IPS-20b (cell line): Measurements from ENCODE around the gene STK11IP.

Experiments used
- H3K27ac ChIP-seq: one replicate; pipeline ENCODE4 v1.5.1; 2013; ENCODE audit warnings: low read length
- H3K27me3 ChIP-seq: 2 replicates; pipeline ENCODE4 v1.6.1; 2013; ENCODE audit warnings: mild to moderate bottlenecking, low read length, inconsistent platforms; ENCODE audit not compliant: insufficient read depth
- H3K36me3 ChIP-seq: 2 replicates; pipeline ENCODE4 v1.6.1; 2013; ENCODE audit warnings: low read depth, mild to moderate bottlenecking, inconsistent platforms, low read length, moderate library complexity; ENCODE audit not compliant: insufficient read depth
- H3K4me1 ChIP-seq: 2 replicates; pipeline ENCODE4 v1.6.1; 2013; ENCODE audit warnings: mild to moderate bottlenecking, control low read depth, inconsistent platforms, low read length, moderate library complexity; ENCODE audit not compliant: insufficient read depth
- H3K4me3 ChIP-seq: 2 replicates; pipeline ENCODE4 v1.5.1; 2013; ENCODE audit warnings: mild to moderate bottlenecking, low read length, inconsistent platforms
- H3K9ac ChIP-seq: 2 replicates; pipeline ENCODE4 v1.6.1; 2013; ENCODE audit warnings: low read depth, mild to moderate bottlenecking, inconsistent platforms, low read length, moderate library complexity
- H3K9me3 ChIP-seq: 2 replicates; pipeline ENCODE4 v1.6.1; 2013; ENCODE audit warnings: mild to moderate bottlenecking, low read depth, low read length, inconsistent platforms; ENCODE audit not compliant: insufficient read depth

Gene STK11IP

GRCh38 chr2:219557320-219557719 is 40.3 kb upstream of the STK11IP start:
- Histone ChIP-seq H3K27ac (no peak overlapping the region), H3K4me1 (peaks cover 28% of the 10 kb centered on the region), H3K9me3 (no peaks in the 10 kb centered on the region), H3K9ac (no peak overlapping the region), H3K36me3 (no peaks in the 10 kb centered on the region; the same call in 1 of the 2 replicates), H3K4me3 (no peak overlapping the region), H3K27me3 (peaks cover 24% of the 10 kb centered on the region)

GRCh38 chr2:219557791-219558785 is 39.6 kb upstream of the STK11IP start:
- no peaks in the 10 kb centered on the region for H3K9me3 ChIP-seq
- no peak overlapping the region for H3K4me3 ChIP-seq
- H3K9ac ChIP-seq, result no peak overlapping the region
- peaks cover 7% of the 10 kb centered on the region; the same call in 1 of the 2 replicates for H3K36me3 ChIP-seq
- peaks cover 20% of the 10 kb centered on the region for H3K27me3 ChIP-seq
- peaks cover 31% of the 10 kb centered on the region for H3K4me1 ChIP-seq
- no peak overlapping the region for H3K27ac ChIP-seq

GRCh38 chr2:219559156-219559915 is 38.3 kb upstream of the STK11IP start:
- Histone ChIP-seq H3K36me3 (peaks cover 8% of the 10 kb centered on the region; the same call in 1 of the 2 replicates), H3K9ac (no peak overlapping the region), H3K27me3 (peaks cover 8% of the 10 kb centered on the region)

GRCh38 chr2:219560037-219560892 is 37.4 kb upstream of the STK11IP start:
- Histone ChIP-seq H3K9ac (no peak overlapping the region; the same call in 1 of the 2 replicates), H3K27me3 (no peaks in the 10 kb centered on the region), H3K36me3 (peaks cover 8% of the 10 kb centered on the region; the same call in 1 of the 2 replicates), H3K4me1 (peaks cover 39% of the 10 kb centered on the region), H3K4me3 (0 out of 2 replicates have a peak overlapping the region, but pooled peaks have one; percentile 24), H3K9me3 (no peaks in the 10 kb centered on the region), H3K27ac (no peak overlapping the region)

More at GRCh38 chr2:219559156-219559915, 38.3 kb upstream of the STK11IP start:
- Histone ChIP-seq H3K9me3 (no peaks in the 10 kb centered on the region), H3K27ac (no peak overlapping the region), H3K4me1 (peaks cover 30% of the 10 kb centered on the region), H3K4me3 (no peak overlapping the region)

GRCh38 chr2:219560893-219561178 is 36.8 kb upstream of the STK11IP start:
- Histone ChIP-seq H3K9ac (no peak overlapping the region; the same call in 1 of the 2 replicates), H3K27ac (no peak overlapping the region), H3K4me1 (peaks cover 41% of the 10 kb centered on the region), H3K4me3 (no peak overlapping the region), H3K9me3 (no peaks in the 10 kb centered on the region), H3K27me3 (no peaks in the 10 kb centered on the region), H3K36me3 (peaks cover 8% of the 10 kb centered on the region; the same call in 1 of the 2 replicates)

GRCh38 chr2:219561179-219562048 is 36.2 kb upstream of the STK11IP start:
- Histone ChIP-seq H3K27ac (no peak overlapping the region), H3K27me3 (no peaks in the 10 kb centered on the region), H3K36me3 (peaks cover 8% of the 10 kb centered on the region; the same call in 1 of the 2 replicates), H3K4me1 (peaks cover 47% of the 10 kb centered on the region), H3K9me3 (no peaks in the 10 kb centered on the region), H3K9ac (peak overlapping the region; percentile 45; the same call in 1 of the 2 replicates), H3K4me3 (no peak overlapping the region)

GRCh38 chr2:219562049-219563020 is 35.3 kb upstream of the STK11IP start:
- peaks cover 13% of the 10 kb centered on the region; the same call in 1 of the 2 replicates for H3K36me3 ChIP-seq
- H3K4me1 ChIP-seq, result peaks cover 50% of the 10 kb centered on the region
- no peaks in the 10 kb centered on the region for H3K27me3 ChIP-seq
- no peak overlapping the region for H3K4me3 ChIP-seq
- H3K9ac ChIP-seq, result peak overlapping the region; percentile 45; the same call in 1 of the 2 replicates
- H3K9me3 ChIP-seq, result no peaks in the 10 kb centered on the region
- H3K27ac ChIP-seq, result no peak overlapping the region

- H3K27me3 ChIP-seq, result no peaks in the 10 kb centered on the region
- H3K27ac ChIP-seq, result no peak overlapping the region
- no peak overlapping the region for H3K4me3 ChIP-seq
- H3K9ac ChIP-seq, result no peak overlapping the region
- peaks cover 17% of the 10 kb centered on the region; the same call in 1 of the 2 replicates for H3K36me3 ChIP-seq
- H3K9me3 ChIP-seq, result no peaks in the 10 kb centered on the region
- peaks cover 50% of the 10 kb centered on the region for H3K4me1 ChIP-seq
These were observed 34.3 kb upstream of the STK11IP start for GRCh38 chr2:219563271-219563928.
